GM21825 (cell line): ENCODE data around the gene TUBG2.
A peak's percentile ranks its signal among the peaks of the same experiment; 100 is the strongest.

ENCODE experiments used
- ATAC-seq: cut with Tn5 transposase; IDR thresholded peaks from one replicate; pipeline ENCODE4 v1.9.1; 2021; ENCODE audit warnings: mild to moderate bottlenecking, moderate library complexity; ENCODE audit not compliant: unreplicated experiment

The TUBG2 gene

GRCh38 chr17:42676424-42677011 is 17.4 kb downstream of the TUBG2 start, which contains the start of gene PLEKHH3:
PLEKHH3 (minus strand) TSS chr17:42676994; CDS start chr17:42676563, 431 bp downstream.
- ATAC-seq, result no peak

- peak; percentile 43 for ATAC-seq
Observed at GRCh38 chr17:42677012-42677857, 18.2 kb downstream of the TUBG2 start.

DNA sequence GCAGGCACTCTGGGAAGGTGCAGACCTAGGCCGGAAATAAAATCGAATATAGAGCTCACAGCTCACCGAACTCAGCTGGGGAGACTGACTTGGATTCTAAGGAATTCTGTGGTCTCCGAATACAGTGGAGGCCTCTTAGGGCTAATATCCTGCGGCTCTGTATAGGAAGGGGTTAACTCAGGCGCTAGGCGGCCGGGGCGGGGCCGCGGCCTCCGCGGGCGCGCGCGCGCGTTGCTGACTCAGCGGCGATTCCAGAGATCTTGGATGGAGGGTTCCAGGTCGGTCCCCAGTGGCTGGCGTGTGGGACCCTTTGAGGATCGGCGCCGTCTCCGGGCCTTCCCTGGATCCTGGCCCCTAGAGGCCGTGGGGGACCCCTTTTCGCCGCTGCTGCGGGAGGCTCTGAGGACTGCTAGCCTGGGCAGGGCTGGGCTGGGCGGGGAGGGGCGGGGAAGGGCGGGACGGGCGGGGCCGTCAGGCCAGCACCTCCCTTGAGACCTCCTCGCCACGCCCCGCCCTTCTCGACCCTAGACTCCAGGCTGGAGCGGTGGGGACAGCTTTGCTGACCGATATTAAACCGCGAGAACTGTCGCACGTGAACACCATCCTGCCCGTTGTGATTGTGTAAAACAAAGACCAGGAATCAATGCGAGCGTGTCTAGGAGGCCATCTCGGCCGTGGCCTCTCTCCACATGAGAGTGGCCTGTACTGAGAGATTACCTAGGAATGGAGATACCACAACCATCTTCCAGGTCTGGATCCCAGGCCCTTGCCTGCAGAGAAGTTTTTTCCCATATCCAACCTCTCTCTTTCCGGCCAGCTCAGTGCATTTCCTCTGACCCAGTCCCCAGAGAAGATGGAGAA is 19.1 kb downstream of the TUBG2 start:
- peak; percentile 19 for ATAC-seq

DNA sequence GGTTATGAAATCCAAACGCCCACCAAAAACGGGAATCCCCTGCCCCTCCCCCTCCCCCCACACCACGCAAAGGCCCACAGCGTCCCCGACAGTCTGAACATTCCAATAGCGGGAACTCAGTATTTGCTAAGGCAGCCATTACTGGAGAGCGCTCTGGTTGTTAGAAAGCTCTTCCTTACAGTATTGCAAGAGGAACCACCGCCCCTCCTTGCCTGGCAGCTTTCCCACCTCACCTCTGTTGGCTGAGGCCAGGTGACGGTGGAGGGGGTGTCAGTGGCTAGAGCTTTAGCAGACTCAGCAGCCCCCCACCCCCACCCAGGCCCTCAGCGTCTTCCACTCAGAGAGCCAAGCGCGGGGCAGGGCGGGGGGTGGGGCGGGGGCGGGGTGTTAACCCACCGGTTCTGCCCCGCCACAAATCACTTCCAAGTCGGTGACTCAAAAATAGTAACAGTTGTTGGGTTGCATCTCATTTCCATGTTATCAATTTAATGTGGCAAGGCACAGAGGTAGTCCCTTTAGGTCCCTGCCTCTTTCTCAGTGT is 19.9 kb downstream of the TUBG2 start:
- ATAC-seq, result no peak

GRCh38 chr17:42679492-42680330 is 20.6 kb downstream of the TUBG2 start:
- ATAC-seq, result no peak

- no peak for ATAC-seq
Observed at GRCh38 chr17:42680331-42680808, 21.3 kb downstream of the TUBG2 start.

GRCh38 chr17:42681976-42682721 is 23.1 kb downstream of the TUBG2 start, which contains the start of gene CNTNAP1:
CNTNAP1 (plus strand) TSS chr17:42682531; CDS start chr17:42682830, 299 bp downstream.
- no peak for ATAC-seq

DNA sequence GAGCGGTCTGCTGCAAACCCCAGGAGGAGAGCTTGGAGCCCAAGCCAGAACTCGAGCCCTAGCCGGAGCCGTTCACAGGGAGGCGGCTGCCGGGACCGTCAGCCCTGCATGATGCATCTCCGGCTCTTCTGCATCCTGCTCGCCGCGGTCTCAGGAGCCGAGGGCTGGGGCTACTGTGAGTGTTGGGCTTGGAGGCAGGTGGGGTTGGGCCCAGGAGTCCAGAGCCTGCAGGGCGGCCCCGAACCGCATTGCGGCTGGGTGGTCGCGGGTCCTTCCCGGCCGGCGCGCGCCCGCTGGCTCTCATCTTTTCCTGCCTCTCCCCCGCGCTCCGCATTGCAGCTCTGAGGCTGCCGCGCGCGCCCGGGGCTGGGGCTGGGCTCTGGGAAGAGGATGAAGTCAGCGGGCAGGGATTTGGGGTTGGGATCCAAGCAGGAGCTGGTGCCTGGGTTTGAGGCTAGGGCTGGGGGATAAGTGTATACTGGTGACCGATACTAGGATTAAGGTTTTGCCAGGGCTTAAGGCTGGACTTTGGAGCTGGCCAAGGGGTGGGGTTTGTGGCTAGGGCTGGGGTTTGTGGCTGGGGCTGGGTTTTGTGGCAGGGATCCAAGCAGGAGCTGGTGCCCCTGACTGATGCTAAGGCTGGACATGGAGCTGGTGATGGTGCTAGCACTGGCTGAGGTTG is 23.8 kb downstream of the TUBG2 start:
- ATAC-seq, result no peak

DNA sequence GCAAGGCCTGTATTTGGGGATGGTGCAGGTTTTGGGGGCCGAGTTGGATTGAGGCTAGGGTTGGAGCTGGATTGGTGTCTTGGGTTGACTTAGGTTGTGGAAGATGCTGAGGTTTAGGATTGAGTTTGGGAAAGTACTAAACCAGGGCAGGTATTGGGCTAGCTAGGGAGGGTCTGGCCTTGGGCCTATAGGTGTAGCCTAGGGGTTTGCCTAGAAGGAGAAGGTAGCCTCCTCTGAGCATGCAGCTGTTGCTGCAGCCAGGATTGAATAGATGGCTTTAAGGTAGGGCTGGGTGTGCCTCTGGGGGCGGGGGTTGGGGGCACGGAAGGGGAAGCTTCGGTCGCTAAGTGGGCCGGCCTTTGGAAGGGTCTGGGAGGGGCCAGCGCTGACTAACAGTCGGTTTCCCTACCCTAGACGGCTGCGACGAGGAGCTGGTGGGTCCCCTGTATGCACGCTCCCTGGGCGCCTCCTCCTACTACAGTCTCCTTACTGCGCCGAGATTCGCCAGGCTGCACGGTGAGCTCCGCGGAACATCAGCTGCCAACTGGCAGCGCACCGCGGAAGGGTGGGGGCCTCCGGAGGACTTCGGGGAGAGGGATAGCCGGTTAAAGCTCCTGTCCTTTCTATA is 24.4 kb downstream of the TUBG2 start:
- no peak for ATAC-seq

GRCh38 chr17:42684929-42685556 is 26.0 kb downstream of the TUBG2 start:
- no peak for ATAC-seq

- no peak for ATAC-seq
Observed at GRCh38 chr17:42685831-42686230, 26.7 kb downstream of the TUBG2 start.

DNA sequence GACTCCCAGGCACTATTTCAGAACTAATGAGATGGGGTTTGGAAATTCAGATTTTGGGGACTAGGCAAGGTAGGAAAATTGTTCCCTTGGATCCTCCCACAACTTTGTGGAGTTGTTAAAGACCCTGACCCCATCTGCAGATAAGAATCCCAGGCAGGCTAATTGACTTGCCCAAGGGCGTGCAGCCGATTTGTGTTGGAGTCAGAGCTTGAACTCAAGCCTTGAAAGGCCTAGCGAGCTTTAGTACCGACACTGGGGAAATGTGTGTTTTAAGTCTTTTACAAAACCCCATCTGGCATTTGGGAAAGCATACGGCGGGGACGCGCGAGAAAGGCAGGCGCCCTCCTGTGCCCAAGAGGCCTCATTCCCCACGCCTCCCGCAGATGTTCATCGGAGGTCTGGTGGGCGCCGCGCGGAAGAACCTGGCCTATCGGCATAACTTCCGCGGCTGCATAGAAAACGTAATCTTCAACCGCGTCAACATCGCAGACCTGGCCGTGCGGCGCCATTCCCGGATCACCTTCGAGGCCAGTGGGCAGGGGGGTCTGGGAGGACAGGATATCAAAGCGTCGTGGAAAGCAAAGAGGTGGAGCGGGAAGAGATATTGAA is 27.5 kb downstream of the TUBG2 start:
- ATAC-seq, result no peak

DNA sequence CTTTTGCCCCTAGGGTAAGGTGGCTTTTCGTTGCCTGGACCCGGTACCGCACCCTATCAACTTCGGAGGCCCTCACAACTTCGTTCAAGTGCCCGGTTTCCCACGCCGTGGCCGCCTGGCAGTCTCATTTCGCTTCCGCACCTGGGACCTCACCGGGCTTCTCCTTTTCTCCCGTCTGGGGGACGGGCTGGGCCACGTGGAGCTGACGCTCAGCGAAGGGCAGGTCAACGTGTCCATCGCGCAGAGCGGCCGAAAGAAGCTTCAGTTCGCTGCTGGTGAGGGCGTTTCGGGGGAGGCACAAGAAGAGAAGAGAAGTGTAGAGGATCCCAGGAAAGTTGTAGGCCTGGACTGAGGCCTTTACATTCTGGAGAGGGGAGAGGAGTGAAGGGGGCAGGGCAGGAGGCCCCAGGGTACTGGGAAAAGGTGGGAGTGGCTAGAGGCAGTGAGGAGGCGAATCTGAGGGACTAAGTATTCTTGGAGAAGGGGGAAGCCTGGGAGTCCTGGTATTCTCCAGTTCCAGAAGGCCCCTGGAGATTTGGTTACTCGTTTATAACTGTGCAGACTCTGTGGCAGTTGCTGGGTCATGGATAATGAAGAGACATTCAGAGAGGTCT is 28.7 kb downstream of the TUBG2 start:
- ATAC-seq, result no peak

DNA sequence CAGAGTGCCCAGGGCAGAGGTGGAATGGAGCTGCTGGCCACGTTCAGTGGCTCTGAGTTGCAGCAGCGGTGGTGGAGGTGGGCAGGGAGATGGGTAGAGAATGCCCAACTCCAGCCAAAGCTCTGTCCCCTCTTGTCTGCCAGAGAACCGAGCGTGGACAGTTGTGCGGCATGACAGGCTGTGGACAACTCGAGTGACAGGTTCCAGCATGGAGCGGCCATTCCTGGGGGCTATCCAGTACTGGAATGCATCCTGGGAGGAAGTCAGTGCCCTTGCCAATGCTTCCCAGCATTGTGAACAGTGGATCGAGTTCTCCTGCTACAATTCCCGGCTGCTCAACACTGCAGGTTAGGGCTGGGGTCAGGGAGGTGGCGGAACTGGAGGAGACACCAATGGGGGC is 31.5 kb downstream of the TUBG2 start:
- no peak for ATAC-seq

- ATAC-seq, result no peak
Observed at GRCh38 chr17:42691021-42691545, 32.0 kb downstream of the TUBG2 start.

DNA sequence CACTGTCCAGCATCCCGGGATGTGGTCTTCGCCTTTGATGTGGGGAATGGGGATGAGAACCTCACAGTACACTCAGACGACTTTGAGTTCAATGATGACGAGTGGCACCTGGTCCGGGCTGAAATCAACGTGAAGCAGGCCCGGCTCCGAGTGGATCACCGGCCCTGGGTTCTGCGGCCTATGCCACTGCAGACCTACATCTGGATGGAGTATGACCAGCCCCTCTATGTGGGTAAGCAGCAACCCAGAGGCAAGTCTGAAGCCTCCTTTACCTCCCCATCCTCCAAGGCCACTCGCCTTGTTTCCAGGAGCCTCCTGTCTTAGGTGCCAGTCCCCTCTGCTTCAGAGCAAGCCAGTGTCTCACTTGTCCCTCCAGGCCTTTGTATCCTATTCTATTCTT is 33.4 kb downstream of the TUBG2 start:
- ATAC-seq, result no peak

- no peak for ATAC-seq
Observed at GRCh38 chr17:42694524-42694923, 35.4 kb downstream of the TUBG2 start.
